Hepatocyte (in vitro differentiated cells): ENCODE results near the gene NPRL2.

Experiments used
- CTCF ChIP-seq: fragments of 200-600 bp; sonication (generic); IDR thresholded peaks from 2 replicates; pipeline ENCODE4 v1.5.1; 2016; ENCODE audit warnings: antibody characterized with exemption, mild to moderate bottlenecking; ENCODE audit not compliant: poor library complexity
- EZH2 ChIP-seq: fragments of 200-600 bp; sonication (generic); IDR thresholded peaks from 2 replicates; pipeline ENCODE4 v1.6.1; 2016; ENCODE audit warnings: antibody characterized with exemption, mild to moderate bottlenecking, borderline replicate concordance
- EZH2phosphoT487 ChIP-seq: fragments of 200-600 bp; sonication (generic); IDR thresholded peaks from one replicate; pipeline ENCODE4 v1.6.1; 2018; ENCODE audit warnings: antibody characterized with exemption, mild to moderate bottlenecking, low read depth, moderate library complexity; ENCODE audit not compliant: unreplicated experiment, severe bottlenecking

GRCh38 chr3:50314342-50314741 lies 36.2 kb downstream of the NPRL2 start:
- TF ChIP-seq EZH2 (no peak), CTCF (no peak), EZH2phosphoT487 (no peak)
